CD4-positive, alpha-beta T cell treated with Interleukin-15 for 4 hours (primary cell): Measurements from ENCODE around the gene RASSF9.

ENCODE experiments used
- DNase-seq: peaks from one replicate; pipeline ENCODE4 v3.0.0-alpha.2; 2020; ENCODE audit warnings: low spot score

The RASSF9 gene

GRCh38 chr12:85836197-85837090 is at the start of gene RASSF9:
Gene RASSF9, minus strand, starts transcription at chr12:85836409. Its CDS starts 208 bp downstream, at chr12:85836201.
- no peak for DNase-seq

DNA sequence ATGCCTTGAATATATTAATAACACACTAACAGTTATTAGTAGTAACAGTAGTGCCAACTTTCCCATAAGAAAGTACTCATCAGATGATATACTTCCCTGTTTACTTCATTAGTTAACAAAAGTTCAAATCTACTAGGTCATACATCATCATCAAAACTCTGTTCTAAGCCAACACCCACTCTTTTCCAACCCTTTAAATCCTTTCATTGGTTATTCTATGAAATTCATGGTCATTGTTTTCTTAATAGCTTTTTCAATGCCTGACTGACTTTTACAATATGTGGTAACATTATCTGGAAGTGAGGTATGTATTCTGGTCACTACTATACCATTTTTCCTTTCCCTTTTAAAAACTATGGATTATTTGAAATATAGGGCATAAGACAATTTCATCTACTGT is 47.6 kb upstream of the RASSF9 start:
- no peak for DNase-seq

- DNase-seq = no peak
Observed at GRCh38 chr12:85877459-85877858, 41.2 kb upstream of the RASSF9 start.

DNA sequence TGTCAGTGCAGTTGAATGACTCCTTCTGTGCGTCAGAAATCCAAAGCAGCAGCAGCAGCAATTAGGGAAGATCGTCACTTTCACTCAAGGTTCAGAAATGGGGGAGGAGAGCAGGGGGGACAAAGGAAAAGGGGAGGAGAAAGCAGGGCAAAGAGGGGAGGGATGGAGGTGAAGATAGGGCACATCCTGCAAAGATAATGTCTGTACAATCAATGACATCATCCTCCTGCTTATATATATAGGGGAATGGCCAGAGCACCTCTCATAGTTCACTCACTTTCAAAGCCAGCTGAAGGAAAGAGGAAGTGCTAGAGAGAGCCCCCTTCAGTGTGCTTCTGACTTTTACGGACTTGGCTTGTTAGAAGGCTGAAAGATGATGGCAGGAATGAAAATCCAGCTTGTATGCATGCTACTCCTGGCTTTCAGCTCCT is 37.8 kb upstream of the RASSF9 start, which contains the start of gene NTS:
NTS (plus strand) TSS at position 265 of the 431 bp plus-strand sequence; CDS start at position 374, 109 bp downstream.
- DNase-seq = no peak

DNA sequence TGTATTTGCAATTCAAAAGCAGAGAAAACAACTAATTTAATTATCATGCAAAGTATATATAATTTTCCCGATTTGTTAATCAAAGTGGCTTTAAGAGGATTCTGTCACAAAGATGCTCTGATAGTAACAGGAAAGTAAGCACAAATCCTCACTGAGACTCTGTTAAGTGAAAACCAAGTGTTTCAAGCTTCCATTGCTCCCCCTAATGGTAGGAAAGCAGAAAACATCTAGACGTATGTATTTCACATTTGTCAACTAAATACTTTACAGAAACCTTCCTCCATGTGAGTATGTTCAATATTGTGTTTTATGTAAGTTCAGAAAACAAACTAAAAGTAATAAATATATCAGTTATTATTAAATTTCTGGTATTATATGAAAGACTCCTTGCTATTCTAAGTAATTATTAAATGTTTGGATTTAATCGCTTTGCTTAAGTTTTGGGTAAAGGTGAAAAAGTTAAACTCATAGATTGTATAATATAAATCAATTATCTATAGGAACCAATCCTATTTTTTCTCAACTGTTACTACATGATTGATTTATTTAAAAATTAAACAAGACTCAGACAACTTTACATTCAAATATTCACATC is 36.4 kb upstream of the RASSF9 start:
- peak; percentile 4 for DNase-seq

- no peak for DNase-seq
Observed at GRCh38 chr12:85866986-85867776, 31.0 kb upstream of the RASSF9 start.

GRCh38 chr12:85865890-85866289 is 29.7 kb upstream of the RASSF9 start:
- DNase-seq = no peak

DNA sequence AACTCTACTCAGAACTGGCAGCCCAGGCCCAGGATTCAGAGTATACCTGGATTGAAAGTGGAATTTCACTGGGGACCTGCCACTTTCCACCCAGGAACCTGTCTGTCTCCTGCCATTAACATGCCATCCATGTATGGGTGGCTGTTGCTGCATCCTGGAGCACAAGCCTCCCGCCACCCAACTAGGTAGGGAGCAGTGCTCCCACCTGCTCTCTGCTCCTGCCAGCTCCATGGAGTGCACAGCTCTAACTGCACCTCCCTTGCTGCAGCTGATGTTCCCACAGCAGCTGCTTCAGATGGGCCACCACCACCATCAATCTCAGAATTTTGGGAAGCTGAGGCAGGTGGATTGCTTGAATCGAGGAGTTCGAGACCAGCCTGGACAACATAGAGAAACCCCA is 20.8 kb upstream of the RASSF9 start:
- no peak for DNase-seq

- no peak for DNase-seq
Observed at GRCh38 chr12:85855305-85855704, 19.1 kb upstream of the RASSF9 start.

- DNase-seq = no peak
Observed at GRCh38 chr12:85849344-85849743, 13.1 kb upstream of the RASSF9 start.

DNA sequence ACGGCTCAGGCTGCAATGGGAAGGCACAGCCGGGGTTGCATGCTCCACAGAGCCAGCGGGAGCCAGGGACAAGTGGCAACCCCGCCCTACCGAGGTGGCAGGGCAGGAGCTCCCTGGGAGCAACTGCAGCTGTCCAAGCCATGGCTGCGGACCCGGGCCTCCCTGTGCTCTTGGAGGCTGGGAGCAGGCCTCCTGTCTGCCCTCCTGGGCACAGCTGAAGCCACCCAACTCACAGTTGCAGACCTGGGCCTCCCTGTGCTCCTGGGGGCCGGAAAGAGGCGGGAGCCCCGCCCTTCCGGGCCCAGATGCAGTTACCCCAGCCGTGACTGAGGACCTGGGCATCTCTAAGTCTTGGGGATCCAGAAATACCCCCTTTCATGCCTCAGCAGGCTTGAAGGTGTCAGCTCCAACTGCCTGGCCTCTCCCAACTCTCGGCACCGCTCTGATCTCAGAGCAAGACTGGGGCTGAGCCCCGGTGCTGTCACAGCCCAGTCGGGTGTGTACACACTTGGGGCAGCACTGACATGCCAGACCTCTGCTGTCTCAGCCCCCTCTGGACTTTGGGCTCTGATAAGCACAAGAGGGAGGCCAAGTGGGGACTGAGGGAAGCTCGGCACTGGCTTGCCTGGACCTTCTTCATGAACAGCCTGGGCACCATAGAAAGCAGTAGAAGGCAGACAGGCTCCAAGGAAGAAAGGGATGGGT is 7.5 kb upstream of the RASSF9 start:
- DNase-seq = no peak

DNA sequence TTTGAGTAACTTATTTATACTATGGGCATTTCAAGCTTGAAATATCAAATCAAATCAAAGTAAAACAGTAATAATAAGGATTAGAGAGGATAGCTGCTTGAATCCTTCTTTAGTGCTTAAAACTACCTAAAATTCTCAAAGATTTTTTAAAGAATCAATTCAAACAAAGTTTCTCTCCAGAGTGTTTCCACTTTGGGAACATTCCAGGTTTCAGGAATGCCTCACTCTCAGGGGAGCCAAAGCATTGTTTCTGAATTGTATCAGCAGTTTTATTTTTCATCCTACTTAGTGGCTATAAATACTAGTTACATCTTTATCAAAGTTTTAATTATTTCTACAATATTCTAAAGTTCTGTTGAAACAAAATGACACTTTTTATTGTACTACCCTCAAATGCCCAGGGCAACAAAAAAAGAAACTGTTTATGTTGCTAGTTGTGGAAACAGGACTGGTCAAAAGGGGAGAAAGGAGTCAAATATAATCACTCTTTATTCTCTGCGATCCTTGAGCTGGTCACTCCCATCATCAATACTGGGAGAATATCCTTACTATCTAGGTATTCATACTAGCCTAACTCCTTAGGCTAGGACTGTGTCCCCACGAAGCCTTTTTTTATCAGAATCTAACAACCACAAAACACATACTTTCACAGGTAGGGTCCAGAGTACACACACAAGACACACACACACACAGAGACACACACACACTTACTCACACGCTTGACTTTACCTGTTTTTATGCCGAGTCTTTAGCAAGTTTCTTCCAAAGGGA is 598 bp downstream of the RASSF9 start:
- no peak for DNase-seq

GRCh38 chr12:85834378-85834777 is 1.8 kb downstream of the RASSF9 start:
- no peak for DNase-seq

GRCh38 chr12:85833579-85833978 is 2.6 kb downstream of the RASSF9 start:
- no peak for DNase-seq

DNA sequence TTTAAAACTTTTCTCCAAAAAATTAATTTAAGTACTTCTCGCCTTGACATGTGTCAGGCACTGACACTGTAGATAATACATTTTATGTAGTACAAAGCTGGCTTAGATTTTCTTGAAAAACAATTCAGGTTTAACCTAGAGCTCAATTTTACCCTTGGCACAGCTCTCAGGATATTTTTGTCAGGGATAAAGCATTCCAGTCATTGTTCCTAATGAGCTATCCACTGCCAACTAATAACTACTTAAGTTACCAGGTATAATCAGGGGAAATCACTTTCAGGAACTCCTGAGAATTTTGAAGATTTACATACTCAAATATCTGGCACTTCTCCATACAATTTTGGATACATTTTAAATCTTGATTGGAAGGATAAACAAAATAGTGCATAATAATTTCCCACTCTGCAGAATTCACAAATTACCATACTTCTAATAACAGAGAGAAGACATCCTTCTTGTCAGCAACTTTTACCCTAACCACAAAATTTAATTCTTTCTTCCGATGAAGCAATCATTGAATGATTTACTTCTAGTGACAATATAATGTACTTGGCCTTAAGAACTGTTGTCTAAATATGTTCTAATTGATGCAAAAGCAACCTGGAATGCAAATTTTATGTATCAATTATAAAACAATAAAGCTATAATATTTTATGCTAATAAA is 4.8 kb downstream of the RASSF9 start:
- DNase-seq = no peak

DNA sequence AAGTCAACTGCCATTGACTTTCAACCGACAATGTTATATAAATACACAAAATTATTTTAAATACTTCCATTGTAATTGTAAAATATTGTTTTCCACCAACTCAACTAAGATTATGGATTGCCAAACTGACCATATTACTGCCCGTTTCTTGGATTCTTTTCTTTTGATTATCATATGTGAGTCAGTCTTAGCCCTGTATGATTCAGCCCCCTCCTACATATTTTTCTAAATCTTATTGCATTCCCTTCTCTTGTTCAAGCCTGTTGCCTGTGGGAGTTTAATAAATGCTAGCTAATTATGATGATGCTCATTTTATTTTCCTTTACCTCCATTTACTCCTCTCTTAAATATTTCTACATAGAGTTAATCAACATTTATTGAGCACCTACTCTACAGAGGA is 6.8 kb downstream of the RASSF9 start:
- no peak for DNase-seq

GRCh38 chr12:85828576-85828975 is 7.6 kb downstream of the RASSF9 start:
- no peak for DNase-seq

- no peak for DNase-seq
Observed at GRCh38 chr12:85825746-85826145, 10.5 kb downstream of the RASSF9 start.

DNA sequence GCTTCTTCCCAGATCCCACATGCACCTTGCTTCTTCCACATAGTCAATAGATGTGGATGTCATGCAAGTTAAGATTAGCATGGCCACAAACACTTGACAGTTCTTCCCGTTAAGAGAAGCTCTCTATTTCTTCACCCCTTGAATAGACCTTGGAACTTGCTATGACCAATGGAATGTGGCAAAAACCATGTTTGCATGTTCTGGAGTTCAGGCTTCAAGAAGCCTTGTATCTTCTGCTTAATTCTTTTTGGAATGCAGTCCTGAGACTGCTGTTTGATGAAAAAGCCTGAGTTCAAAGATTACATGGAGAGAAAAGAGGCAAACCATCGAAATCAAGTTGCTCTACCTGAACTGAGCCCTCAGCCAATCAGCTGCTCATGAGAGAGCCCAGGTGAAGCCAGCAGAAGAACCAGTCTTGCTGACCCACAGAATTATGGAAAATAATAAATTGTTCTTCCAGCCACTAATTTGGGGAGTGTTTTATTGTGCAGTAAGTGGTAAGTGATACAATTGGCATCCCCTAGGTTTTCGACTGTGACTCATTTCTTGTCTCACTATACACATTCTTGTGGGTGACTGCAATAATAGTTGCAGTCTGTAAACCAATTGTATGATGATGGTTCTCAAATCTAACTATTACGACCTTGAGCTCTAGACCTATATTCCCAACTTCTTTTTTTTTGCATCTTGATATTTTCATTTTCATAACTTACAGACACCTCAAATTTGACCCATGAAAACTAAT is 12.6 kb downstream of the RASSF9 start:
- DNase-seq = no peak

DNA sequence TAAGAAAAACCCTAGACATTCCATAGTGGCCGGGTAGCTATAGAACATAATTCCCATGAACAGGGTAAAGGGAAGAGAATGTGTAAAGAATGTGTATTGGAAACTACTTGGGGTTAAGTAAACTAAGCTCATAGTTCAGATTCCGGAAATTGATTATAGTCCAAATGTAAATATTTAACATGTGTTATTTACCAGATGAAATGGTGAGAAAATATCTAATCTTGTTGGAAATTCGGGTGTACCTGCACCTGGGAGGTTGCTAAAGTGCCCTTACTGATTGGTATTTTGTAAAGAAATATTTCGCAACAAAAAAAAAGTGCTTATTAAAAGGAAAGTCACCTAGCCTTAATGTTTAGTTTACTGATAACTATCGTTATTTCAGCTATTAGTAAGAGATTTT is 14.4 kb downstream of the RASSF9 start:
- DNase-seq = no peak
